ENCODE results near the gene GXYLT2.

- TF ChIP-seq YY1 (IDR thresholded peaks at IDR 0.05; ENCODE audit: insufficient read depth, insufficient read length): no peak
- TF ChIP-seq ZNF274 (IDR thresholded peaks at IDR 0.05; ENCODE audit: low read depth, low read length): no peak
Measured at GRCh38 chr3:72909591-72909990, 21.7 kb downstream of the GXYLT2 start.
